Stomach (tissue), 4 donors: ENCODE measurements around the gene IL12B.

Experiments used
- EP300 ChIP-seq: sonication (generic); formaldehyde crosslinking; IDR thresholded peaks from one replicate; pipeline ENCODE4 v1.6.1; 2017; ENCODE audit warnings: antibody characterized with exemption
- POLR2A ChIP-seq, 4 donors: fragments of 450-650 bp; IDR thresholded peaks; one replicate each; pipeline ENCODE4 v1.6.1; 2016; ENCODE audit warnings: antibody characterized with exemption in 4 of 4, control low read depth in 2 of 4, mild to moderate bottlenecking in 1 of 4, moderate library complexity in 1 of 4
- TF ChIP-seq, protein P1 (sequence below), 7 experiments: fragments of 450-650 bp in 4 of 7; fragments of 200-600 bp in 3 of 7; sonication (generic) in 3 of 7; IDR thresholded peaks; one replicate each; pipeline ENCODE4 v1.5.1; 2016 to 2019; ENCODE audit warnings: antibody characterized with exemption in 7 of 7, control low read depth in 2 of 7, mild to moderate bottlenecking in 1 of 7

DNA sequence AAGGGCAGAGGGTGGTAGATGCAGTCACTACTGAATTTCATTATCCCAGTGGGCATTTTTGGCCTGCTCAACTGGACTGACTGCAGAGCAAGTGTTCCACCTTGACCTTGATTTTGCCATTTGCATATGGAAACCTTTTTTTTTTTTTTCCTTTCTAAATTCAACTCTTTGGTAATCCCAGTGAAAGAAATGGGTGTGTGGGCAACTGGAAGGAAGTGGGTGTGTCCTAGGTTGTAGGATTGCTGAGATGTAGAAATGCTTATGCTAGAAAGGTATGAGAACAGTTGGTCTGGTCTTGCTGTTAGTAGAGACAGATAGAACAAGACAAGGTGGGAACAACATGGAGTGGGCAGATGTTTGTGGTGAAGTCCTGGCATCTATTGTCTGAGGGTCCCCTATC, 7.8 kb upstream of the IL12B start:
- TF ChIP-seq EP300 (no peak), POLR2A (IDR thresholded peaks at IDR 0.05) (no peak)
- TF ChIP-seq, protein P1, sequence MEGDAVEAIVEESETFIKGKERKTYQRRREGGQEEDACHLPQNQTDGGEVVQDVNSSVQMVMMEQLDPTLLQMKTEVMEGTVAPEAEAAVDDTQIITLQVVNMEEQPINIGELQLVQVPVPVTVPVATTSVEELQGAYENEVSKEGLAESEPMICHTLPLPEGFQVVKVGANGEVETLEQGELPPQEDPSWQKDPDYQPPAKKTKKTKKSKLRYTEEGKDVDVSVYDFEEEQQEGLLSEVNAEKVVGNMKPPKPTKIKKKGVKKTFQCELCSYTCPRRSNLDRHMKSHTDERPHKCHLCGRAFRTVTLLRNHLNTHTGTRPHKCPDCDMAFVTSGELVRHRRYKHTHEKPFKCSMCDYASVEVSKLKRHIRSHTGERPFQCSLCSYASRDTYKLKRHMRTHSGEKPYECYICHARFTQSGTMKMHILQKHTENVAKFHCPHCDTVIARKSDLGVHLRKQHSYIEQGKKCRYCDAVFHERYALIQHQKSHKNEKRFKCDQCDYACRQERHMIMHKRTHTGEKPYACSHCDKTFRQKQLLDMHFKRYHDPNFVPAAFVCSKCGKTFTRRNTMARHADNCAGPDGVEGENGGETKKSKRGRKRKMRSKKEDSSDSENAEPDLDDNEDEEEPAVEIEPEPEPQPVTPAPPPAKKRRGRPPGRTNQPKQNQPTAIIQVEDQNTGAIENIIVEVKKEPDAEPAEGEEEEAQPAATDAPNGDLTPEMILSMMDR (IDR thresholded peaks at IDR 0.05): no peak
